NCI-H1105 (cell line): ENCODE results near the gene MAP3K2.

ENCODE experiments used
- DNase-seq: peaks from one replicate; lab custom pipeline; 2025; lab: John Stamatoyannopoulos, UW

Gene MAP3K2

GRCh38 chr2:127348426-127349000, 39.3 kb downstream of the MAP3K2 start:
- no peak for DNase-seq

- DNase-seq, result no peak
These were observed 39.9 kb downstream of the MAP3K2 start for GRCh38 chr2:127347734-127348392.

DNA sequence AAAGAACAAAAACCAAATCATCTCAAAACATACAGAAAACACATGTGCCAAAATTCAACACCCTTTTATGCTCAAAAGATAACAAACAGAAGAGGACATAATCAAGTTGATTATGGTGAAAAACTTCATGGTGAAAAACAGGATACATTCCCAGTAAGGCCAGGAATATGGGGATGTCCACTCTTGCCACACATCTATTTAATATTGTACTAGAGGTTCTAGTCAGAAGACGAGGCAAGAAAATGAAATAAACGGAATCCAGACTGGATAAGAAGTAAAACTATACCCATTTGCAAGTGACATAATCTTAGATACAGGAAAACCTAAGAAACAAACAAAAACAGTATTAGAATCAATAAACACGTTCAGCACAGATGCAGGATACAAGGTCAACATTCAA, 40.8 kb downstream of the MAP3K2 start:
- no peak for DNase-seq

- no peak for DNase-seq
These were observed 44.5 kb downstream of the MAP3K2 start for GRCh38 chr2:127343277-127343676.

- no peak for DNase-seq
These were observed 45.7 kb downstream of the MAP3K2 start for GRCh38 chr2:127342101-127342500.

- no peak for DNase-seq
These were observed 55.4 kb downstream of the MAP3K2 start for GRCh38 chr2:127332335-127332734.

GRCh38 chr2:127330753-127331152, 57.0 kb downstream of the MAP3K2 start:
- no peak for DNase-seq

DNA sequence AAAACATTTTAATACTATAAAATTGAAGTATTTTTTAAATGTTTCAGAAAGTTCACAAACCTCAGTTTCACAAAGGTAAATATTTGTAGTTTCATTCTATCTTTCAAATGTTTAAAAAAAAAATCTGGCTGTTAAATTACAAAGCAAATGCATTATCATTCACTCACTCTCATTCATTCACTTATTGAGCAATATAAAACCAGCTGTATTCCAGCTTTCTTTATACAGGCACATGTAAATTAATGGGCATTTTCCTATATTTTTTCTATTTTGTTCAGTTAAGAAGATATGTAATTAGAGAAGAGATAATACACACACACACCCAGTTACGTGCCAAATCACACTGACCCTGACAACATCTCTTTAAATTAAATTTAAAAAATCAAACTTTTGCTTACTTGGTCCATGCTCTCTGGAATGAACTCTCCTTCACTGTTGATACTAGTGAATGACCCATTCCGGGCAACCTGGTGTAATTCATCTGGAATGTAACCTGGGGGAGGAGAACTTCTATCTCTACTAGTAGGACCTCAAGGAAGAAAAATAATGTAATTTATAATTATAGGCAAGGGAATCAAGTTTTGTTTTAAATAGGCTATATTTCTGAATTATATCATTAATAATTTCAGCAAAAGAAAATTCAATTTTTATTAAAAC, 61.4 kb downstream of the MAP3K2 start:
- DNase-seq, result no peak

GRCh38 chr2:127324635-127325034, 63.1 kb downstream of the MAP3K2 start:
- DNase-seq, result no peak

DNA sequence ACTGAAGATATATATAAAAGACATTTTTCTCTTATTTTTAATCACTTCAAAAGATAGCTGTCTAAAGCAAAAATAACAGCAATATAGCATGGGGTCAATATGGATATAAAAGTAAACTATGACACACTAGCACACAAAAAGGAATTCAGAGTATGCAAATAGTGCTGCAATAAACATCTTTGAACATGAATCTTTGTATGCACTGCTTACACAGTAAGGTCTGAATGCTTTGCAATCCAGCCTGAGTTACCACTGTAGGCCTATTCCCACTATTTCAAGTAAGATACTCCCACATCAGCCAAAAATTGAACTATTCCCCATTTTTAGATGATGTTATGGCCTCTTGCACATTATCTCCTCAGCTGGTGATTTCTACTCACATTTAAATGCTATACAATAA, 66.5 kb downstream of the MAP3K2 start:
- DNase-seq, result no peak

DNA sequence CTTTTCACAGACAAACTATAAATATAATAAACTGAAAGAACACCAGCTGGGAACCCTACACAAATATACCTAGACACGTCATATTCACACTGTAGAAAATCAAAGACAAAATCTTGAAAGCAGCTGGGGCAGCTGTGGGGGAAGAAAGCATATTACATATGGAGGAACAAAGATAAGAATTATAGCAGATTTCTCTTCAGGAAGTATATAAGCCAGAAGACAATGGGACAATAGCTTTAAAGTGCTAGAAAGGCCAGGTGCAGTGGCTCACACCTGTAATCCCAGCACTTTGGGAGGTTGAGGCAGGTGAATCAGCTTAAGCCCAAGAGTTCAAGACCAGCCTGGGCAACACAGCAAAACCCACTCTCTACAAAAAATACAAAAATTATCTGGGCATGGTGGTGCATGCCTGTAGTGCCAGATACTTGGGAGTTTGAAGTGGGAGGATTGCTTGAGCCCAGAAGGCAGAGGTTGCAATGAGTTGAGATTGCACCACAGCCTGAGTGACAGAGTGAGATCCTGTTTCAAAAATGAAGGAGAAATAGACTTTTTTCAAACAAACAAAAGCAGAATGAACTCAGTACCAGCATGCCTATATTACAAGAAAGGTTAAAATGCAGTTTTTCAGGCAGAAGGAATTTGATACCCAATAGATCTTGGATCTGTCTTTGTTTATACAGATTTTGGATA, 67.0 kb downstream of the MAP3K2 start:
- no peak for DNase-seq

- no peak for DNase-seq
These were observed 67.7 kb downstream of the MAP3K2 start for GRCh38 chr2:127320067-127320466.

GRCh38 chr2:127314193-127314988, 73.4 kb downstream of the MAP3K2 start:
- DNase-seq, result no peak

GRCh38 chr2:127313406-127313805, 74.4 kb downstream of the MAP3K2 start:
- no peak for DNase-seq

DNA sequence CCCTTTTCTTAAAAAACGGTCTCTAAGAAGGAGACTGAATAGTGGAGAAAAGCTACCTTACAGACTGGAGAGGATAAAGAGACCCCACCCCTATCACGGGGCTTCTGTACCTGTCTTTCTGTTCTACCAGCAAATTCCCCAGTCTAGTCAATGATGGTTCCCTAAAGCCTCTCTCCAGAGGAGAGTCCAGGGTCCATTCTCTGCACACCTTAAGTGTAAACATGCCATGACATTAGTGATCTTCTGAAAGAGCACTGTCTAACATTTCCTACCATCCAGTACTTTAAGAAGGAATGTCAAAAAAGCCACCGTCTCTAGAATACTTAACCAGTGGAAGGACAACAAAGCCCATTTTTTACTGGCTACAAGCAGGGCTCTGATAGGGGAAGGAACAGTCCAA, 76.8 kb downstream of the MAP3K2 start:
- no peak for DNase-seq

DNA sequence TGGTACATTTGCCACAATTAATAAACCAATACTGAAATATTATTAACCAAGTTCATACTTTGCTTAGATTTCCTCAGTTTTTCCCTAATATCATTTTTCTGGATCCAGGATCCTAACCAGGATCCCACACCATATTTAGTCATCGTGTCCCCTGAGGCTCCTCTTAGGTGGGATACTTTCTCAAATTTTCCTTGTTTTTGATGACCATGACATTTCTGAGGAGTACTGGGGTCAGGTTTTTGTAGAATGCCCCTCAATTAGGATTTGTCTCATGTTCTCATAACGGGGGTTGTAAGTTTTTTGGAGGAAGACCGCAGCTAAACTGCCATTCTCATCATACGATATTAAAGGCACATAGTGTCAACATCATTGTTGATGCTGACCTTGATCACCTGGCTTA, 78.3 kb downstream of the MAP3K2 start:
- no peak for DNase-seq

- no peak for DNase-seq
These were observed 79.1 kb downstream of the MAP3K2 start for GRCh38 chr2:127308586-127309138.

DNA sequence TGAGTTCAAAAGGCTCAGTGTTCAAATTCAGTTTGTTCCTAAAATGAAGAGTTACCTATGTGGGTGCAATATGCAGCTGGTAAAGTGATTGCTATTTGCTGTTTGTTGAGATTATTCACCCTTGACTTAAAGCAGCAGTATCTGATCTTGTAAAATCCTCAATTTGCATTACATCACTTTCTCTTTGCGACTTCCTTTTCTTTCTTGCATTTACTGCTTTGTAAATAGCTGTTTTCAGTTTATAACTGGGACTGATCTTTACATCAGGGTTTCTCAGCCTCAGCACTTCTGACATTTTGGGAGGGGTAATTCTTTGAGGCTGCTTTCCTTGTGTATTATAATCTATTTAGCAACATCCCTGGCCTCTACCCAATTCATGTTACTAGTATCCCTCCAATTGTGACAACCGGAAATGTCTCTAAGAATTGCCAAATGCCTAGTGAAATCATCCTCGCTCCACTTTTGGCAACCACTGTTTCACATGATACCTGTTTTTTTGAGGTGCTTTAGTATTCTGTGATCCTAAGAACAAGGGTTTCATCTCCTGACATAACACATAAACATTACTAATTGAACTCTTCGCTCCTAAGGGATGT, 81.7 kb downstream of the MAP3K2 start:
- no peak for DNase-seq

DNA sequence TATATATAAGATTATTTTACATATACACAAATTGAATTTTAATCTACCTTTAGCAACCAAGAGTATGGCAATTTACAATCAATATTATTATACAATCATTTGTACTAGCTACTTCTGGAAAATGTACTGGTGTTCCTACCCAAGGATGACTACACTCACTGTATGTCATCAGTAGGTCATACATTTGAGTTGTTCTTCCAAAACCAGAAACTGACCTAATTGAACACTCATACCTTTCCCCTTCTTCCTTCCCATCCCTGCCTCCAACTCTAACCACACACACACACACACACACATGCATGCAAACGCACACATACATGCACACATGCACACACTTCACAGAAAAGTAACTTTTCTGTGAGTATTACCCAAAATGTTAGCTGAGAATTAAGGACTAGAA, 85.6 kb downstream of the MAP3K2 start:
- DNase-seq, result no peak

- DNase-seq, result peak; percentile 79
These were observed 93.8 kb downstream of the MAP3K2 start, which contains the start of gene ERCC3 for GRCh38 chr2:127293748-127294562. Gene ERCC3 (minus strand): TSS chr2:127294144. CDS start chr2:127294081, 63 bp downstream.

- DNase-seq, result no peak
These were observed 94.4 kb downstream of the MAP3K2 start for GRCh38 chr2:127293386-127293747.
